Activated CD4-positive, CD25-positive, alpha-beta regulatory T cell treated with anti-CD3 and anti-CD28 coated beads, Interleukin-2, amount 50 U/mL, for 24 hours (primary cell): ENCODE measurements around the gene POM121L12.

Experiments used
- ATAC-seq, 2 donors: fragments of 150-1000 bp; cut with Tn5 transposase; one replicate each; pipeline ENCODE4 v1.10.0; 2021; ENCODE audit warnings: mild to moderate bottlenecking in 1 of 2, moderate library complexity in 1 of 2

POM121L12 gene

DNA sequence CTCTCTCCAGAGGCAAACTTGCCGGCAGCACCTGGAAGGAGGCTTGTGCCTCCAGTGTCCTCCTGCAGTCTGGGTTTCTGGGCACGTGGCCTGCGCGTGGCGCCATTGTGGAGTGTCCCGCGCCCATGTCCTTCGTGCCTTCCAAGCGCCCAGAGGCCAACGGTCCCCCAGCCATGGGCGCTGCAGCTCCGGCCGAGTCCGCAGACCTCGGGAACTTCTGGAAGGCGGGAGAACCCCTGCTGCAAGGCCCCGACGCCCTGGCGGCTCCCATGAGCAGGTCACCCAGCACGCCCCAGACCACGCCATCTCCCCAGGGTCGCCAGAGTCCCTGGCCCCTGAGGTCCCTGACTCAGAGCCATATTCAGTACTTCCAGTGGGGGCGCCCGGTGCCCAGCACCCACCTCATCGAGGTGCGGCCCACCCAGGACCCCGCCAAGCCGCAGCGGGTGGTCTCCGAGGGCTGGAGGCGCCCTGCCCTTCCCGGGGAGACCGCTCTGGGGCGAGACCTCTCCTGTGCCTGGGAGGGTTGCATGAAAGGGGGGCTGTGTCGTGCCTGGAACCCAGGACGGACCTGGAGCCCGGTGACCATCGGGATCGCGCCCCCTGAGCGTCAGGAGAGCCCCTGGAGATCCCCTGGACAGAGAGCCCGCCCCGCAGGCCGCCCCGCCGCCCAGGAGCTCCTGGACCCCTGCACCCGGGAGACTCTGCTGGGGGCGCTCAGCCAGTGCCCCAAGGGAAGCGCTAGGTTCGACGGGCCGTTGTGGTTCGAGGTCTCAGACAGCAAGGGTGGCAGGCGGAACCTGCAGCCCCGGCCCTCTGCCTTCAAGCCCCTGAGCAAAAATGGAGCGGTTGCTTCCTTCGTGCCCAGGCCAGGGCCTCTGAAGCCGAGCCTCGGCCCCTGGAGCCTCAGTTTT is at the start of gene POM121L12:
Gene POM121L12 (plus strand): TSS at position 135 of the 914 bp plus-strand sequence. CDS start 39 bp downstream, at position 174.
- no peak for ATAC-seq

DNA sequence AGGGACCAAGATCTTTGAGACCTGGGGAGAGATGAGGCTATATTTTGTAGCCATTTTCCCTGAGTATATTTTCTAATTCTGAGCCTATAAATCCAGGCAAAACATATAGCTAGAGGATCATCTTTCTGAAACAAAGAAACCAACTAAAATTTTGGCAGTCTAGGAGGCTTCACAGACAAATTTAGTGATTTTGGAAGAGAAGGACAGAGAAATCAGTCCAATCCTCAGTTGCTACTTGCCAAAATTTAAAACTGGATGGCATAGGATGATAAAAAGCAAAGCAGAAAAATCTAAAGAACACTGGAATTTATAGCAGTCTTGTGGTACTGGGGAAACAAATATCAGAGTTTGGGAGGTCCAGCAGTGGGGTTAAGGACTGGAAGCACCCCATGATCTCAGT is 43.4 kb upstream of the POM121L12 start:
- ATAC-seq, result no peak

DNA sequence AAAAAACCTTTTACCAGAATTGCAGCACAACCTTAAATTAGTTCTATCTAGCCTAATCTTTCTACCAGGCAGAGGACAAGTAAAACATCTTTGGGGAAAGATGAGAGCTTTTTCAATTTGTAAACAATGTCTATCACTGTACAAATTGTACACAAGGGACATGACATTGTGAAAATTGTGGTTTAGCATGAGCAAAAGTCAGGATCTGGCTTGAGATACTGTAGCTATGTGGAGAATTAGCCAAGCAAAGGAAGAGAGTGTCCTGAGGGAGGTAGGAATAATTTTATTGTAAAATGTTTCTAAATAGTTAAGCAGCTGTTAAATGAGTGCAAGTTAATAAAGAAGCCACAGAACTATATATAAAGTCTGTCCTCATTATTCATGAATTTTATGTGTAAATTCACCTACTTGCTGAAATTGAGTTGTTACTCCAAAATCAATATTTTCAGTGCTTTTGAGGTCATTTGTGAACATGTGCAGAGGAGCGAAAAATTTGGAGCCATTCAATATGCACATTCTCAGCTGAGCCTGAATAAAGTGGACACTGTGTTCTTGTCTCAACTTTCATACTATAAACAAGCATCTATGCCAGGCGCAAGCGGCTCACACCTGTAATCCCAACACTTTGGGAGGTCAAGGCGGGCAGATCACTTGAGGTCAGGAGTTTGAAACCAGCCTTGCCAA is 42.8 kb upstream of the POM121L12 start:
- ATAC-seq, result no peak

DNA sequence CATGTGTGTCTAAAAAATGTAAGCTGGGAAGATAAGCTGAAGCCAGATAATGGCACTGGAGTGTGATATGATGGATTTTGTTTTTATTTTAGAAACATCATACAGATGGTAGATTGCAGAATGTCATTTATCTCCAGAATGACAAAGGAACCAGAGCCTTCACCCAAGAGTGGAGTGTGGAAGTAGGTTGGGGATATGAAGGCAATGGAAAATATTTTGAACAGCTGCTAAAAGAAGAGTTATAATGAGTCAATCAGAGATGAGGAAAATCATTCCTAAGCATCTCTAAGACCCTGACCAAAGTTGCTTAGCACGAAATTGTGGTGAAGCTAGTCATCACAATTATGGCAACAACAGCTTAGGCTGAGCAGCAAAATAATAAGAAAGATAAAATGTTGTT is 39.8 kb upstream of the POM121L12 start:
- ATAC-seq, result no peak

DNA sequence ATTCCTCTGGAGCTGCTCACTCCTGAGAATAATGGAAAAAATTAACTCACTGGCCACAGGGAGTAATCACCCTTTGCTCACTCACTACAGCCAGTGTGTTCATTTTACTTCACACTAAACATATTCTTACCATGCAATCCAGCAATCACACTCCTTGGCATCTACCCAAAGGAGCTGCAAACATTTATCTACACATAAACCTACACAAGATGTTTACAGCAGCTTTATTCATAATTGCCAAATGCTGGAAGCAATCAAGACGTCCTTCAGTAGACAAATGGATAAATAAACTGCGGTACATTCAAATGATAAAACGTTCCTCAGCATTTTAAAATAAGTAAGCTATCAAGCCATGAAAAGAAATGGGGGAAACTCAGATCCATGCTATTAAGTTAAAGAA is 34.2 kb upstream of the POM121L12 start:
- ATAC-seq, result no peak

DNA sequence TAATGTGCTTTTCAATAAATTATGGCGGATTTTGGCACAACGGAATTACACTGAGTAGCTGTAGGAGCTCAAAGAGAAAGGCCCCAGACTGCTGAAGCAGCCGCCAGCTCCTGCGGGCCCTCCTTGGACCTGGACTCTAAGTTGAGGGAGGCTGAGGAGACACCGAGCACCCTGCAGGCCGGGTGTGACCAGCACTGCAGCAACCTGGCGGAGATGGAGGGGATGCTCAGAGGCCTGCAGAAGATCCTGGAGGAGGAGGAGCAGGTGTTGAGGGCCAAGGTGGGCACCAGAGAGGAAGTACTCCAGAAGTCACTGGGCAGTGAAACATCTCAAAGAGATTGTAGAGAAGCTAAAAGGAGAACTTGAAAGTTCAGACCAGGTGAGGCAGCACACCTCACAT is 33.0 kb upstream of the POM121L12 start:
- no peak for ATAC-seq

DNA sequence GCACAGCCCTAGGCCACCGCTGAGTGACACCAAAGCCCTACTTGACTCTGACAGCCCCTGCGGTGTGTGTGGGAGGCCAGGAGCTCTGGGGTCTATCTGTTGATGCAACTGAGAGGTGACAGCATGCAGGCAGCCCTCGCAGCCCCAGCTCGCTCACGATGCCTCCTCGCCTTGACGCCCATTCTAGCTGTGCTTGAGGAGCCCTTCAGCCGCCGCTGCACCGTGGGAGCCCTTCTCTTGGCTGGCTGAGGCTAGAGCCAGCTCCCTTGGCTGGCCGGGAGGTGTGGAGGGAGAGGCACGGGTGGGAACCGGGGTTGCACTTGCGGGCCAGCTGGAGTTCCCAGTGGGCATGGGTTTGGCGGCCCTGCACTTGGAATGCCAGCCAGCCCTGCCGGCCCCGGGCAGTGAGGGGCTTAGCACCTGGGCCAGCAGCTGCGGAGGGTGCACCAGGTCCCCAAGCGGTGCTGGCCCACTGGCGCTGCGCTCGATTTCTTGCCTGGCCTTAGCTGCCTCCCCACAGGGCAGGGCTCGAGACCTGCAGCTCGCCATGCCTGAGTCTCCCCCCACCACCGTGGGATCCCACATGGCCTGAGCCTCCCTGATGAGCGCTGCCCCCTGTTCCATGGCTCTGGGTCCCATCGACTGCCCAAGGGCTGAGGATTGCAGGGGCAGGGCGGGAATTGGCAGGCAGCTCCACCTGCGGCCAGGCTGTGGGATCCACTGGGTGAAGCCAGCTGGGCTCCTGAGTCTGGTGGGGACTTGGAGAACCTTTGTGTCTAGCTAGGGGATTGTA is 31.6 kb upstream of the POM121L12 start:
- no peak for ATAC-seq

DNA sequence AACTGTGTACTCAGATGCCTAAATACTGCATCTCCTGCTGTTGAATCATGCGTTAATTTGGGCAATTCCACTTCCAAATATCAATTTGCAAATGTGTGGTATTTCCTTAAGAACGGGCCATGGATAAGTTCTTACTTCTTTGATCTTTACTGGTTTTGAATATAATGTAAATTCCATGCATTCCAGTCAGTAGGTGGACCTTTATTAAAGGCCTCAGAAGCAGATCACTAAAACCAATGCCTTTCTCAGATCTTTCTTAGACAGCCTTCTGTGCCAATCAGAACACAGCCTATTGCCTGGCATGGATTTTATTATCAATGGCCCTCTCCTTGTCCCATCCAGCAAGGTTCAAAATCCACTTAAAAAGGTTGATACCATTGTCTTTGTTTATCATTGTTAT is 21.5 kb upstream of the POM121L12 start:
- ATAC-seq, result no peak

DNA sequence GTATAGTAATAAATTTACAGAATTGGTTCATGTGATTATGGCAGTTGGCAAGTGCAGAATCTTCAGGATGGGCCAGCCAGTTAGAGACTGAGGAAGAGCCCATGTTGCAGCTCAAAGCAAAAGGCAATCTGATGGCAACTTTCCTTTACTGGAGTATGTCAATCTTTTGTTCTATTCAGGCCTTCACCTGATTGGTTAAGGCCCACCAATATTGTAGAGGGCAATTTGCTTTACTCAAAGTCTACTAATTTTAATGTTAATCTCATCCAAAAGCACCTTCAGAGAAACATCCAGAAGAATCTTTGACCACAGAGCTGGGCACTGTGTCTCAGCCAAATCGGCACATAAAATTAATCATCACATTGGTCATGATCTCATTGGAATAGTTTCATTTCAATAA is 20.0 kb upstream of the POM121L12 start:
- no peak for ATAC-seq

DNA sequence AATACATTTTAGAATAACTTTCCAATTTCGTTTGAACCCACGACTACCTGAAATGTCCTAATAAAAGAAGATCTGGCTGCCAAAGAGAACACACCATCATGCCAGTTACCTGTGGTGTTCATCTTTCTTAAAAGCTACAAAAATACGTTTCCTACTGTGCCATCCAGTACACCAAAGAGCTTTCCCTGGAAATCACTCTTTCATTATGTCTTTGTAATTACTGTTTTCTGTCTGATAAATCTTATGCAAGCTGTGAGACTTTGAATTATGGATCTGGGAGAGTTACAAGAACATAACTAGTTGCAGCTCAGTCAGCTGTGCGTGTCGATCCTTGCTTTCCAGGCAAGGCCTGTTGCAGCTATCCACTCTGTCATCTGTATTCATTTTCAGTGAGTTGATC is 12.5 kb upstream of the POM121L12 start:
- ATAC-seq, result no peak

DNA sequence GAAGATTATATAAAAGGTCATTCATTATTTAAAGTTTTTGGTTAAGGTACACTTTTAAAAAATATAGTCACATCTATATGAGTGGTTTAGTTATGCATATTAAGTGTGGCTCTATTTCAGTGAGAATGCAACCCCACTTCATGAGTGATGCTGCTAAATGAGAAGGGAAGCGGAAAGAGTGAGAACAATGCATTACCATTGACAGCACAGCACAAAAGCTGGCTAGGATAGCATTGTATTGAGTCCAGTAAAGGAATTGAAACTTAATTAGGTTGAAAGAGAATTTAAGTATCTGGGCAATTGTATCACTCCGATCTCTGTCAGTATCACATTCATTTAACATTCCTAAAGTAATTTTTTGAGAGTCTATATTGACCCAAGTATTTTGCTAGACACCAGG is 13.2 kb downstream of the POM121L12 start:
- ATAC-seq, result no peak

DNA sequence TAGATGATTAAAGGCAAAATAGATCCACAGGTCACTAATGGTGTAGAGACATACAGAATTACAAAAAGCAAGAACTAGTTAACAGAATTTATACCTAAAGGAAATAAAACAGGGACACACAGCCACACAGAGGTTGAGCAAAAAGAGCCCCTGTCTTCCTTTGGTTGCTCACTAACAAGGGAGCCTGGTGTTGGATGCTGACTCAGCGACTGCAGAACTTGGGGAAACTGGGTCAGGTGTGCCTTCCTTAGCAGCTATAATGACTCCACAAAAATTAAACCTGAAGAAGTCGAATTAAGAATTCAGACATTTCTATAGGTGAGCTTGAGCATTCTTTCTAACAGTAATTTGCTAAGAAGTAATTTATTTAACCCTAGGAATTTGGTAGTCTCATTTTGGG is 15.0 kb downstream of the POM121L12 start:
- ATAC-seq, result no peak

DNA sequence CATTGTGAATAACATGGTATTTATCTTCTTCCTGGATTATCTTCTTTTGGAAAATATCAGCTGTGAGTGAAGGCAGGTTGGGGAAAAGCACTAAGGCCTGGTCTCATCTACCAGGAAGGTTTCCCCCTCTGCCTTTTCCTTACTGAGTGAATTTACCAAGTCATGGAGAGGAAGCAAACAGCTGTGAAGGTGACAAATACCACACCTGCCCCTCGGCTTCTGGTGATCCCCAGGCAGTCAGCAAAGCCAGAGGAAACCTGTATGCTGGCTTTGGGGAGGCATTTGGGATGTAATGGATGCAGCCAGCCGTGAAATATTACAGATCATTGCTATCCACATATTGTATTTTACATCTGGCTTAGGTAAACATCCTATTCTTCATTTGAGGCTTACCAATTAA is 24.2 kb downstream of the POM121L12 start:
- ATAC-seq, result no peak

DNA sequence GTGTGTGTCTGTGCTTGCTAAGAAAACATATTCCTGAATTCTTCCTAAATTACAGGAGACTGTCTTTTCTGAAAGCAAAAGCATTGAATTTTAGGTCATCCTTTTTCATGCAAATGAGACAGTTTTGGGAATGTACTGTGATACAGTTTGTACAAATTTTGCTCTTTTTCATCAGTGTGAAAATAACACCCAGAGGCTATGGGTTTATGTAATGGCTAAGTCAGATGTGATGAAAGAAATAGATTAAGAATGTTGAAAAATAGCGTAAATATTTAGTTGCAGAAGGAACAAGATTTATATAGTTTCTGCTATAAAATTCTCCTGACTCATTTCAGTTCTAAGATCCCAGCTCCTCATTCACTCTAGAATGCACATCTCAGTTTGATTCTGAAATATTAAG is 24.6 kb downstream of the POM121L12 start:
- ATAC-seq, result no peak

DNA sequence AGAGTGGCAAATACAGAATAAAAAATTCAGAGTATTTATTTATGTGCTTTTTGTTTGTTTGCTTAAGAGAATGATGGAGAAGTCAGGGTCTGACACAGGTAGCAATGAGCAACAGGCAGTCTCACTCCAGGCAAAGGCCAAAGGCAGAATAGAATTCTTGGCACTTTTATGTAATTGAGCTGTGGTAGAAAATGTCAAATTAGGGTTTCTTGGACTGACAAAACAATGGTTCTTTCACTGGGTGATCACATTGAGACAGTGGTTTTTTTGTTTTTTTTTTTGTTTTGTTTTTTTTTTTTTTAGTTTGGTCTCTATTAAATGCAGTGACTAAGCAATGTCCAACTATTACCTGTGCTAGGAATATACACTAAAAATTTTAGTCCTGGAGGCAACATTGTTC is 27.4 kb downstream of the POM121L12 start:
- no peak for ATAC-seq

DNA sequence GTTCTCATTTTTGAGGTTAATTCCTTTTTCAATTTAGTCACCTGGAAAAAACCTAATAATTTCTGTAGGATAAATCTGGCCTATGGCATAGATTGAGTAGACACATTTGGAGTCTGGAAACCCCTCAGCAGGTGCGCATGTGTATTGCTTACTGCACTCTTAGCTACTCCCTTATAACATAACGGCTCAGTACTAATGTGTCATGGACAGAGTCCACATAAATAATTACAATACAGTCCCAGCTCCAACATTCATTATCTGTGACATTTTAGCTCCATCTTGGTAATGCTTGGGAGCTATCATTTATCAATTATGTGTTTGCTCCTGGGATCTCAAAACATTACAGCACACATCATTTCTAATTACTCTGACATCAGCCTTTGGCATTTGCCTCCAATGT is 33.2 kb downstream of the POM121L12 start:
- ATAC-seq, result no peak

DNA sequence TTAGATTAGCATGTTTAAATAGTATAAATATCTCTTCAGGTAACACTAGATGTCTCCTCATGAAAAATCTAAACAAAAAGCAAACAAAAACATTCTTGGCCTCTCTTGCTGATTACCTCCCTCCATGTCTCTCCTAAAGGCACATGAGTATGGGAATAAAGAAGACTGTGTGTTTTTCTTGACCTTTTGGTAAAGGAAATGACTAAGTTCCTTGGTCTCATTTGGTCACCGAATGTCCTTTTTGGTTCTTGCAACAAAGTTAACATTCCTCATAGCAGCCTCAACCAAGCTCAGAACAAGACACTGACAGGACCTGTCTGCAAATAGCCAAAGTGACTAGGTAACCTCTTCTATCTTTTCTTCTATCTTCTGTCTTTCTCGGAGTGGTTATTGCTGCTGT is 35.5 kb downstream of the POM121L12 start:
- ATAC-seq, result no peak
